HepG2 (cell line): ENCODE results near the gene UBE2QL1. TPM values are rescaled to one million over a fixed set of nuclear protein-coding genes. Genes with fewer than 3 reads are reported as not detected.

Experiments
- ATAC-seq: fragments of 200-7000 bp; cut with Tn5 transposase; 3 replicates; pipeline ENCODE4 v1.9.1; 2020; ENCODE audit warnings: mild to moderate bottlenecking, moderate library complexity
- BruUV-seq: library from RNA; stranded (reverse); fragments of 400-500 nt; replicated peaks from 2 replicates; lab custom pipeline; 2021; lab: Mats Ljungman, UMichigan
- CTCF ChIA-PET: fragments of 300-600 bp; formaldehyde crosslinking; extraction: SDS; loops from one replicate; lab custom pipeline; 2021; ENCODE audit warnings: low total read pairs, inconsistent platforms, low intra/inter-chr PET ratio; lab: Yijun Ruan, JAX
- POLR2A ChIA-PET: fragments of 350-600 bp; sonication (Branson Sonifier 250); formaldehyde crosslinking; loops from one replicate; lab custom pipeline; 2020; ENCODE audit warnings: antibody characterized with exemption, inconsistent platforms; lab: Yijun Ruan, JAX
- DNase-seq: peaks from one replicate; pipeline ENCODE4 v3.0.0-alpha.2; 2015; ENCODE audit warnings: low spot score
- FAIRE-seq: peaks from 3 replicates; lab custom pipeline; 2011; peaks lifted over from hg19 to GRCh38; lab: Jason Lieb, UNC
- H2AFZ ChIP-seq: one replicate; pipeline ENCODE4 v1.6.1; 2011; ENCODE audit warnings: low read length, inconsistent platforms
- H3K27ac ChIP-seq: fragments of 300-600 bp; 3 replicates; pipeline ENCODE4 v1.8.0; 2011; ENCODE audit warnings: mixed run types, mild to moderate bottlenecking, mixed read lengths, low read length, inconsistent platforms; ENCODE audit not compliant: insufficient read depth; ENCODE audit errors: extremely low read length
- H3K27me3 ChIP-seq, 2 experiments: fragments of 200-600 bp in 1 of 2; 2 replicates in 1 of 2; 3 replicates in 1 of 2; pipeline versions ENCODE4 v1.6.0 to v1.8.0; 2011; ENCODE audit warnings: low read length in 2 of 2, mild to moderate bottlenecking in 2 of 2, moderate library complexity in 2 of 2, inconsistent platforms in 1 of 2; ENCODE audit not compliant: insufficient read depth in 2 of 2, control insufficient read depth in 1 of 2
- H3K36me3 ChIP-seq, 2 experiments: fragments of 200-600 bp in 1 of 2; replicated peaks in 1 of 2; 2 replicates in 1 of 2; 3 replicates in 1 of 2; pipeline versions ENCODE4 v1.5.1 to v1.8.0; 2011; ENCODE audit warnings: low read length in 2 of 2, inconsistent platforms in 1 of 2; ENCODE audit not compliant: insufficient read depth in 2 of 2, control insufficient read depth in 1 of 2
- H3K4me1 ChIP-seq: 2 replicates; pipeline ENCODE4 v1.5.1; 2012; ENCODE audit warnings: low read length, inconsistent platforms; ENCODE audit not compliant: insufficient read depth
- H3K4me2 ChIP-seq: 2 replicates; pipeline ENCODE4 v1.6.0; 2011; ENCODE audit warnings: low read depth, low read length, inconsistent platforms
- H3K4me3 ChIP-seq, 3 experiments: fragments of 200-600 bp in 1 of 3; sonication (generic), shearing (Covaris generic) in 1 of 3; replicated peaks in 1 of 3; 2 replicates each; pipeline ENCODE4 v1.5.1; 2011 to 2016; ENCODE audit warnings: low read length in 3 of 3, inconsistent platforms in 2 of 3, low read depth in 2 of 3, mild to moderate bottlenecking in 2 of 3, control low read depth in 1 of 3, mixed read lengths in 1 of 3; ENCODE audit not compliant: insufficient read depth in 1 of 3
- H3K79me2 ChIP-seq: one replicate; pipeline ENCODE4 v1.6.1; 2011; ENCODE audit warnings: low read length, inconsistent platforms; ENCODE audit not compliant: insufficient read depth
- H3K9ac ChIP-seq: 2 replicates; pipeline ENCODE4 v1.6.0; 2011; ENCODE audit warnings: mild to moderate bottlenecking, low read depth, low read length, inconsistent platforms; ENCODE audit not compliant: insufficient read depth
- H3K9me3 ChIP-seq: 2 replicates; pipeline ENCODE4 v1.5.1; 2012; ENCODE audit warnings: mild to moderate bottlenecking, low read length
- H4K20me1 ChIP-seq: 2 replicates; pipeline ENCODE4 v1.6.0; 2011; ENCODE audit warnings: inconsistent platforms, mild to moderate bottlenecking, low read length, moderate library complexity; ENCODE audit not compliant: insufficient read depth
- FOSL2 ChIP-seq: sonication (generic); formaldehyde crosslinking; IDR thresholded peaks from 2 replicates; pipeline ENCODE4 v1.4.0; 2020; ENCODE audit warnings: missing genetic modification reagents
- IRF1 ChIP-seq: sonication (generic); formaldehyde crosslinking; IDR thresholded peaks from 2 replicates; pipeline ENCODE4 v1.4.0; 2020; ENCODE audit warnings: low read depth, mild to moderate bottlenecking, missing genetic modification reagents
- NBN ChIP-seq: fragments of 450-650 bp; conservative IDR thresholded peaks from 2 replicates; pipeline ENCODE4 v1.6.1; 2017
- NR2F6 ChIP-seq, 2 experiments: IDR thresholded peaks; 2 replicates each; pipeline ENCODE4 v1.6.1; 2016; ENCODE audit warnings: antibody characterized with exemption in 1 of 2, mild to moderate bottlenecking in 1 of 2
- ONECUT2 ChIP-seq: sonication (generic); formaldehyde crosslinking; IDR thresholded peaks from 2 replicates; pipeline ENCODE4 v1.4.0; 2020; ENCODE audit warnings: missing genetic modification reagents
- TAF15 ChIP-seq: fragments of 200-400 bp; formaldehyde crosslinking; IDR thresholded peaks from one replicate; pipeline ENCODE4 v1.6.1; 2018; ENCODE audit warnings: mild to moderate bottlenecking, low read depth, low read length; ENCODE audit not compliant: poor library complexity, severe bottlenecking
- ZFP1 ChIP-seq: IDR thresholded peaks from 2 replicates; pipeline ENCODE4 v1.6.1; 2016
- ZNF121 ChIP-seq: sonication (generic); formaldehyde crosslinking; IDR thresholded peaks from 2 replicates; pipeline ENCODE4 v1.5.0; 2020; ENCODE audit warnings: mild to moderate bottlenecking, missing genetic modification reagents
- ZNF484 ChIP-seq: sonication (generic); formaldehyde crosslinking; IDR thresholded peaks from 2 replicates; pipeline ENCODE4 v1.5.1; 2020; ENCODE audit warnings: mild to moderate bottlenecking, low read depth, missing genetic modification reagents, borderline replicate concordance
- ZSCAN31 ChIP-seq: sonication (generic); formaldehyde crosslinking; IDR thresholded peaks from 2 replicates; pipeline ENCODE4 v1.5.0; 2020; ENCODE audit warnings: low read depth, mild to moderate bottlenecking, missing genetic modification reagents
- WGBS: methylation state at CpG from one replicate; pipeline ENCODE4 v1.1.6; 2017; ENCODE audit warnings: low lambda C conversion rate; 5-methylcytosine and 5-hydroxymethylcytosine counted together
- in situ Hi-C: cut with HindIII; loops from 2 replicates; pipeline ENCODE4 v1.10.0; 2017; ENCODE audit warnings: low pct_unique_long_range_greater_than_20kb; ENCODE audit not compliant: extremely low pct_ligation_motif_present
- intact Hi-C: fragments of 100-400 bp; cut with micrococcal nuclease; formaldehyde crosslinking; loops from one replicate; pipeline ENCODE4 v1.10.0; 2022; ENCODE audit not compliant: unreplicated experiment
- polyA plus RNA-seq, 8 experiments: library from polyadenylated mRNA; depleted of rRNA in 3 of 8; stranded (reverse) in 7 of 8; unstranded in 1 of 8; fragments of >200 nt; fragmentation: Illumina TruSeq in 4 of 8; extraction: Trizol in 4 of 8; gene quantifications; 2 replicates each; pipeline versions ENCODE4 v1.2.1 to v1.2.3, GENCODE V29; 2011 to 2016; ENCODE audit warnings: low read depth in 4 of 8, missing spikeins in 1 of 8, mixed read lengths in 1 of 8; ENCODE audit not compliant: insufficient read depth in 1 of 8
- total RNA-seq, 5 experiments: library from RNA; depleted of rRNA; stranded (reverse); fragments of >200 nt; fragmentation: Illumina TruSeq; extraction: Trizol; gene quantifications; 2 replicates each; pipeline ENCODE4 v1.2.3, GENCODE V29; 2016; ENCODE audit warnings: low read depth in 1 of 5
- TF ChIP-seq, protein P1 (sequence below): sonication (generic); formaldehyde crosslinking; IDR thresholded peaks from 2 replicates; pipeline ENCODE4 v1.5.0; 2020; ENCODE audit warnings: mild to moderate bottlenecking, missing genetic modification reagents, borderline replicate concordance
- TF ChIP-seq, protein P2 (sequence below): sonication (generic); formaldehyde crosslinking; conservative IDR thresholded peaks from 2 replicates; pipeline ENCODE4 v1.4.0; 2020; ENCODE audit warnings: mild to moderate bottlenecking, missing genetic modification reagents, moderate library complexity

Gene UBE2QL1
- total and polyA plus RNA-seq, 2 of the 13 experiments (the other 11 are each of a cell fraction or from before 2014, with no cell fraction given): not detected

GRCh38 chr5:6527749-6528455 lies 79.2 kb downstream of the UBE2QL1 start (continued):
- TF ChIP-seq TAF15 (no peak), NBN (no peak), FOSL2 (CRISPR knock-in tag) (no peak), ZFP1 (no peak)

- H3K4me3 ChIP-seq: no peak overlapping the region
- no peak for FAIRE-seq
- H3K36me3 ChIP-seq: no peaks in the 10 kb centered on the region
- H3K9ac ChIP-seq: no peak overlapping the region
- no TSS peak for BruUV-seq
- no peak overlapping the region for H3K27ac ChIP-seq
- H3K4me2 ChIP-seq: no peak overlapping the region
- ATAC-seq: peak; percentile 70
- 0 out of 2 replicates have a peak, but pooled peaks cover 6% of the 10 kb centered on the region for H3K4me1 ChIP-seq
- CTCF ChIA-PET: no interaction called here
- no peaks in the 10 kb centered on the region for H3K9me3 ChIP-seq
- POLR2A ChIA-PET: no interaction called here
- no peaks in the 10 kb centered on the region for H3K79me2 ChIP-seq
- no peak overlapping the region for H2AFZ ChIP-seq
- intact Hi-C loops (no loop called here), in situ Hi-C loops (no loop called here)
- H3K27me3 ChIP-seq: no peaks in the 10 kb centered on the region; a peak in 1 of 5 replicates
- WGBS: 0% methylated on average over 2 of the region's 2 CpGs
- no peaks in the 10 kb centered on the region for H4K20me1 ChIP-seq
- DNase-seq: no peak
- no peak for TF ChIP-seq ZSCAN31 (CRISPR knock-in tag)
- TF ChIP-seq, protein P1, sequence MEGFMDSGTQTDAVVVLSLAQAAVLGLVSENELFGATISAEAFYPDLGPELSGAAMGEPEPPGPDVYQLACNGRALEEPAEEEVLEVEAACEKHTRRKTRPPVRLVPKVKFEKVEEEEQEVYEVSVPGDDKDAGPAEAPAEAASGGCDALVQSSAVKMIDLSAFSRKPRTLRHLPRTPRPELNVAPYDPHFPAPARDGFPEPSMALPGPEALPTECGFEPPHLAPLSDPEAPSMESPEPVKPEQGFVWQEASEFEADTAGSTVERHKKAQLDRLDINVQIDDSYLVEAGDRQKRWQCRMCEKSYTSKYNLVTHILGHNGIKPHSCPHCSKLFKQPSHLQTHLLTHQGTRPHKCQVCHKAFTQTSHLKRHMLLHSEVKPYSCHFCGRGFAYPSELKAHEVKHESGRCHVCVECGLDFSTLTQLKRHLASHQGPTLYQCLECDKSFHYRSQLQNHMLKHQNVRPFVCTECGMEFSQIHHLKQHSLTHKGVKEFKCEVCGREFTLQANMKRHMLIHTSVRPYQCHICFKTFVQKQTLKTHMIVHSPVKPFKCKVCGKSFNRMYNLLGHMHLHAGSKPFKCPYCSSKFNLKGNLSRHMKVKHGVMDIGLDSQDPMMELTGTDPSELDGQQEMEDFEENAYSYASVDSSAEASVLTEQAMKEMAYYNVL (CRISPR knock-in tag): no peak
- TF ChIP-seq NR2F6 (IDR thresholded peaks at IDR 0.05): 0 out of 2 replicates have a peak, but pooled peaks have one; percentile 22
- no peak for TF ChIP-seq NR2F6 (CRISPR knock-in tag; IDR thresholded peaks at IDR 0.05)
- TF ChIP-seq, protein P2, sequence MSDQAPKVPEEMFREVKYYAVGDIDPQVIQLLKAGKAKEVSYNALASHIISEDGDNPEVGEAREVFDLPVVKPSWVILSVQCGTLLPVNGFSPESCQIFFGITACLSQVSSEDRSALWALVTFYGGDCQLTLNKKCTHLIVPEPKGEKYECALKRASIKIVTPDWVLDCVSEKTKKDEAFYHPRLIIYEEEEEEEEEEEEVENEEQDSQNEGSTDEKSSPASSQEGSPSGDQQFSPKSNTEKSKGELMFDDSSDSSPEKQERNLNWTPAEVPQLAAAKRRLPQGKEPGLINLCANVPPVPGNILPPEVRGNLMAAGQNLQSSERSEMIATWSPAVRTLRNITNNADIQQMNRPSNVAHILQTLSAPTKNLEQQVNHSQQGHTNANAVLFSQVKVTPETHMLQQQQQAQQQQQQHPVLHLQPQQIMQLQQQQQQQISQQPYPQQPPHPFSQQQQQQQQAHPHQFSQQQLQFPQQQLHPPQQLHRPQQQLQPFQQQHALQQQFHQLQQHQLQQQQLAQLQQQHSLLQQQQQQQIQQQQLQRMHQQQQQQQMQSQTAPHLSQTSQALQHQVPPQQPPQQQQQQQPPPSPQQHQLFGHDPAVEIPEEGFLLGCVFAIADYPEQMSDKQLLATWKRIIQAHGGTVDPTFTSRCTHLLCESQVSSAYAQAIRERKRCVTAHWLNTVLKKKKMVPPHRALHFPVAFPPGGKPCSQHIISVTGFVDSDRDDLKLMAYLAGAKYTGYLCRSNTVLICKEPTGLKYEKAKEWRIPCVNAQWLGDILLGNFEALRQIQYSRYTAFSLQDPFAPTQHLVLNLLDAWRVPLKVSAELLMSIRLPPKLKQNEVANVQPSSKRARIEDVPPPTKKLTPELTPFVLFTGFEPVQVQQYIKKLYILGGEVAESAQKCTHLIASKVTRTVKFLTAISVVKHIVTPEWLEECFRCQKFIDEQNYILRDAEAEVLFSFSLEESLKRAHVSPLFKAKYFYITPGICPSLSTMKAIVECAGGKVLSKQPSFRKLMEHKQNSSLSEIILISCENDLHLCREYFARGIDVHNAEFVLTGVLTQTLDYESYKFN (CRISPR knock-in tag): peak; percentile 39; the same call in 1 of the 2 replicates
- TF ChIP-seq IRF1 (CRISPR knock-in tag): no peak
- TF ChIP-seq ZNF484 (CRISPR knock-in tag): no peak
- TF ChIP-seq ONECUT2 (CRISPR knock-in tag): 0 out of 2 replicates have a peak, but pooled peaks have one; percentile 36
- peak; percentile 32; the same call in 1 of the 2 replicates for TF ChIP-seq ZNF121 (CRISPR knock-in tag)
Observed at GRCh38 chr5:6535594-6535993, 86.9 kb downstream of the UBE2QL1 start.
